ENCODE measurements around the gene C3orf20.
A peak's percentile ranks its signal among the peaks of the same experiment; 100 is the strongest.

Gene C3orf20

DNA sequence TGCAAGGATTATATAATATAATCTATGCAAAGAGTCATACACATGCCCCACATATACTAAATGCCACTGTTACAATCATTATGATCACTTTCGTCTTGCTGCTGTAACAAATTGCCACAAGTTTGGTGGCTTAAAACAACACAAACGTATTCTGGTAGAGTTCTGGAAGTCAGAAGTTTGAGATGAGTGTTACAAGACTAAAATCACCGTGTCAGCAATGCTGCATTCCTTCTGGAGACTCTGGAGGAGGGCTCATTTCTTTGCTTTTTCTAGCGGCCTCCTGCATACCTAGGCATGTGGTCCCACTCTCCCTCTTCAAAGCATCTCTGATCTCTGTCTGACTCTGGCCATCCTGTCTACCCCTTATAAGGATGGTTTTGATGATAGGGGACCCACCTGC is 24.7 kb upstream of the C3orf20 start:
- no peak for DNase-seq (ENCODE audit: low spot score)

DNA sequence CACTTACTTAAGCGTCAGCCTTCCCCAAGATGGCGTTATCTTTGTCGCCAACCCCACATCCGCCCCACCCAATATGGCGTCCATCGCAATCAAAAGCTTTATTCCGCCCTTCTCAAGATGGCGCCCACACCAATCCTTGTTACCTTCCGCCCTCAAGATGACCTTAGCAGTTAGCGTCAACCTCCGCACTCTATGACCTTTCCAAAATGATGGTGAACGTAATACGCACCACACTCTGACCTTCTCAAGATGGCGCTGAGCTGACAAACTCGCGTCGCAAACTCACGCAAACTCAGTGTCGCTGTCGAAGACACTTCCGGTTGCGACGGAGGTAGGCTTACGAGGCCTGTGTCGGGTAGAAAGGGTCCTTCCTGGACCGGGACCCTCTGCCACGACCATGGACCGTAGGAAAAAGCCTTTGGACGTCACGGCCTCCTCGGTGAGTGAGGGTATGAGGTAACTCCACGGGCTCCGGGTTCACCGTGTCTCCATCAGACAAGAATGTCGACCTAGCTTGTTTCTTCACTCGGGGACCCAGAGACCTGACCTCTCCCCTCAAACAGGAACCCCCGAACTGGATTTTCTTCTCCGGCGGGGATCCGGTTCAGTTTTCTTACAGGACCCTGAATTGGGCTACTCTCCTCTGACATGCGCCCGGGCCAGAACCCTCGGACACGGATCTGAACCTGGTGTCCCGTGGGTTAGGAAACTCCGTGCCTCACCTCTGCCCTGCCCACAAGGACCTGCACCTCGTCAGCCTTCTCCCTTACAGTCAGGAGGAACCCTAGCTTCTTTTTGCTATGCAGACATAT is 23.3 kb upstream of the C3orf20 start, which contains the start of gene CCDC174:
TSS of gene CCDC174 (plus strand) at position 323 of the 812 bp plus-strand sequence. CDS start at position 398, 75 bp downstream.
- peak; percentile 94 for DNase-seq (ENCODE audit: low spot score)

DNA sequence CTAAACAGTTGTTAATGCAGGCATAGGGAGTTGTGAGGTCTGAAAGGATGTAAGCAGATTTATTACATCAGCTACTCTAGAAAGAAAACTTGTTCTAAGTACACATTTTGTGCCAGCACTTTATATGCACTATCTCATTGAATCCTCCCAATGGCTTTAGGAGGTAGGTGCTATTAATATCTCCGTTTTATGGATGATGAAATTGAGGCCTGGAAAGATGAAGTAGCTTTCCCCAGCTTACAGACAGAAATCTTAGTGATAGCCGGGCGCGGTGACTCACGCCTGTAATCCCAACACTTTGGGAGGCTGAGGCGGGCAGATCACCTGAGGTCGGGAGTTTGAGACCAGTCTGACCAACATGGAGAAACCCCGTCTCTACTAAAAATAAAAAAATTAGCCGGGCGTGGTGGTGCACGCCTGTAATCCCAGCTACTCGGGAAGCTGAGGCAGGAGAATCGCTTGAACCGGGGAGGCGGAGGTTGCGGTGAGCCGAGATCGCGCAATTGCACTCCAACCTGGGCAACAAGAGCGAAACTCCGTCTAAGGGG is 22.5 kb upstream of the C3orf20 start:
- peak; percentile 12 for DNase-seq (ENCODE audit: low spot score)

DNA sequence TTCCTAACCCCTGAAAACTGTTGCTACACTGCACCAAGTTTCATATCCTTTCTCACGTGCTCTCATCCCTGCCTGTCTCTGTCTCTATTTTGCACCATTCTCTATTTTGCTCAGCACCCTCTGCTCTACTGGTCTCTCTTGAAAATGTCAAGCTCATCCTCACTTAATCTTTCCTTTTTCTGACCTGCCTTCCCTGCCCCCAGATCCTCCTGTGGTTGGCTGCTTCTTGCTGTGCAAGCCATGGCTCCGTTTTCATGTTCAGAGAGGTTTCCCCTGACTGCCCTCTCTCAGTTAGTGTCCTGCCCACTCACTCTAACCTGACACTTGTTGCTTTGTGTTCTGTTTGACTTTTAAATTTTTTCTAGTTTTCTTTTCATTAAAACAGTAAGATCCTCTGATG is 17.4 kb upstream of the C3orf20 start:
- no peak for DNase-seq (ENCODE audit: low spot score)

DNA sequence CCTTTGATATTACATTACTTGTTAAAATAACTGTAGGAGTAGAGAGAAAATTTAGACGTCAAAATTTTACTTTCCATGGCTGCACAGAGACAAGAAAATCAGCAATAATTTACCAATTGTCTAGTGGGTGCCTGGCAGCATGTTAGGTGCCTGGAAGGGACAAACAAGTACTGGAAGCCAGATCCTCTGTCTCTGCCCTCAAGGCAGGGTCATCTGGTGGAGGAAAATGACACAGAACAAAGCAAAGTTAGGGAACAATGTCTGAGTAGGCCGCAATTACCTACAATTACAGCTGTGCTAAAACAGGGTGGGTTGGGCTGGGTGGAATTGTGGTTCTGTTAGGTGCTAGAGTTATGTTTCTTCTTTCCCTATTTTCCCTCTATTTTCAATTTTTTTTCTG is 16.0 kb upstream of the C3orf20 start:
- DNase-seq (ENCODE audit: low spot score): no peak

DNA sequence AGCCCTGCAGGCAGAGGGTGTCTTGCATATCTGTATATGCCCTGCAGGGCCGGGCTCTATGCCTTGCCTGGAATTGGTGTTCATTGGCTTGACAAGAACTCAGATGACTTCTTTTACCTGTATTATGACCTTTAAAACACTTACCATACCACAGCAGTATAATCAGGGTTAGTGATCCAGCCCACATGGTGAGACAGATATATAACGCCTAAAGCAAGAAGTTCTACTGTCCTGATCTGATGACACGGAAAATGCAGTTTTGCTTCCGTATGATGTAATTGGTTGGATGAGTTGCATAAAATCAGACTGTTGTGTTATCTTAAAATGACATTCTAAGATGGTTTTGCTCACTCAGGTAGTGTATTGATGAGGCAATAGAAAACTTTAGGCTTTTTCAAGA is 14.0 kb upstream of the C3orf20 start:
- no peak for DNase-seq (ENCODE audit: low spot score)

DNA sequence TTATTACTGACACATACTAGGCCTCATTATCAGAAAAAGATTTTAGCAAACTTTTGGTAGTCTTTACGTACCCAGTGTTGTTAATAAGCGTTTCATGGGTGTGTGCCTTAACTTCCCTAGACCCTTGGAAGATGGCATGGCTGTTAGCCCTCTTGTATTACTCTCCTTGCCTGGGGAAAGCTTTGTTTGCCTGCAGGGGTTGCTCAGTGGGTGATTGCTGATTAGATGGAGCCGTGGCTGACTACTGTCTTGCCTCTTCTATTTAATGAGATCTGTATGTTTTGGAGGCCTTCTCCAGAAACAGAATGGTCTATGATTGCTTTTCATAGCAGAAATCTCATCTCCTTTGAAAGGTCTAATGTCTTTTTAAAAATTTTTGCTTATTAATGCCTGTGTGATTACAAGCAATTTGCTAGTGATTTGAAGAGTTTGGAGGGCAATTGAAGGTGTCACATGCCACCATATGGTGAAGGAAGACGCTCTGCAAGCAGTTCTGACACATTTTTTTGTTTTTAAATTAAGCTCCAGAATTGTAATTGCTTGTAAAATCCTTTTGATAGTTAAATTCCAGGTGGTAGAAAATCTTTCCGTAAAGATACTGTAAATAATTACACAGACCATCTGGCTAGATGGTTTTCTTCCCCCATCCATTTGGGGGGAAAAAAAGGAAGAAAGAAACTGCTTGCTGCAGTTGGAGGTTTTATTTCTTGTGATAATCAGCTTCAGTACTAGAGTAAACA is 11.4 kb upstream of the C3orf20 start:
- no peak for DNase-seq (ENCODE audit: low spot score)

DNA sequence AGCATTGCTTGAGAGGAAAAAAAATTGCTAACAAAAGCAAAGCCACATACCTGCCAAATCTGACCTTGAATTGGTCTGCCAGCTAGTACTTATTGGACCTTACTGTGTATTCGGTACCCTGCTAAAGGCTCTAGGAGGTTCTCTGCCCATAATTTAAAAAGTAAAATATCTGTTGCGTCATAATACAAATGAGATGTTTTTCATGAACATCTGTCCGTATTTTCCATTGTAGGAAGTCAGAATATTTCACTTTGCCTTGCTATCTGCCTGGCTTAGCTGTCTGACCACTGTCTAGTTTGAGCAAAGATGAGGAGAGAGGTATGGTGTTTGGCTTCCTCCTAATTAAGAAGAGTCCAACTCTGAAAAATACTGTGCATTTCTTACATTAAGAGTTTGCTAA is 10.8 kb upstream of the C3orf20 start:
- DNase-seq (ENCODE audit: low spot score): no peak

DNA sequence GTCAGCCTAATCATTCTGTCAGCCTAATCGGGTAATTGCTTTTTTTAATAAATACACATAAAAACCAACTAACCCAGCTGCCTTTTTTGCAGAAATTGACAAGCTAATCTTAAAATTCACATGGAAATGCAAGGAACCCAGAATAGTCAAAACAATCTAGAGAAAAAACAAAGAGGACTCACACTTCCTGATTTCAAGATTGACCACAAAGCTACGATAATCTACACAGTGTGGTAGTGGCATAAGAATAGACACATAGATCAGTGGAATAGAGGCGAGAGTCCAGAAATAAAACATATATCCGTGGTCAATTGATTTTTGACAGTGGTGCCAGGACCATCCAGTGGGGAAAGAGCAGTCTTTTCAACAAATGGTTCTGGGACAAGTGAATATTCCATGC is 2.4 kb upstream of the C3orf20 start:
- no peak for DNase-seq (ENCODE audit: low spot score)

DNA sequence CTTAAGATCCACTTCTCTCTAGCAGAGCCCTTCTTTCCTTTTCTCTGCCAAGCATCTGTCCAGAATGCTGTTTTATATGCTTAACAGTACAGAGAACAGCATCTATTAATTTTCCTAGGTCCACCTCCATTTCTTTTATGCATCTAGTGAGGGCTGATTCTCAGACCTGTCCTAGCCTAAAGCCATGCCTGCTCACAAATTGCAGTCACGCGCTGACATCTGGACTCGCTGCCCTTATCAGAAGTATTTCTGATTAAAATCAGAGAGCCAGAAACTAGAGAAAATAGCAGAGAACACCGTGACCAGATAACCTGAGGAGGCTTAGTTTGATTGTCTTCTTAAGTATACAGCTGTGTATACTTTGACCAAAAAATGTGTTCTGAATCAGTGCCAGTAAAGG is 1.9 kb downstream of the C3orf20 start:
- no peak for DNase-seq (ENCODE audit: low spot score)

DNA sequence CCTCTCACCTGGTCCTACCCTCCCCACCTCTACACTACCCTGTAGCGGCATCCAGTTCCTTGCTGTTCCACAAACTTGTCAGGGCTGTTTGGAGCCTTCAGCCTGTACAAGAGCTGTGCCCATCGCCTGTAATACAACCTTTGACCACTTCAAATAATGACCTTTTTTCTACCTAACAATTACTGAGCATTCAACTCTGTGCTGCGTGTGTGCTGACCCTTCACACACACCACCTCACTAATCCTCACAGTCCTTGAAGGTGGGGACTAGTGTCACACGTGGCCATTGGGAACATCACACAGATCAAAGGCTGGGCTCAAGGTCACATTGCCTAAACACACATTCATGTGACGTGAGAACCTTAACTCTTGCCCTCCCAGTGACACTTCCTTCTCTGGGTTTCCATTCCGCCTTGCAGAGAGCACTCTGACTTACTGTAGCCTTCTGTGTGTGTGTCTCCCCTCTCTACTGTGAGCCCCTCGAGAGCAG is 3.1 kb downstream of the C3orf20 start:
- DNase-seq (ENCODE audit: low spot score): no peak

DNA sequence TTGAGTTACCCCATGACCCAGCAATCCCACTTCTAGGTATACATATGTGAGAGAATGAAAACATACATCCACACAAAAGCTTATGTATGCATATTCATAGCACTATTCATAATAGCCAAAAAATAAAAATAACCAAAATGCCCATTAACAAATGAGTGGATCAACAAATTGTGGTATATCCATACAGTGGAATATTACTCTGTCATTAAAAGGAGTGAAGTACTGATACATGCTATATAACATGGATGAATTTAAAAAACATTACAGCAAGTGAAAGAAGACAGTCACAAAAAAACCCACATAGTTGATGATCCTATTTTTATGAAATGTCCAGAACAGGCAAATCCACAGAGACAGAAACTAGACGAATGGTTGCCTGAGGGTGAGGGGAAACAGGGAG is 5.2 kb downstream of the C3orf20 start:
- no peak for DNase-seq (ENCODE audit: low spot score)

DNA sequence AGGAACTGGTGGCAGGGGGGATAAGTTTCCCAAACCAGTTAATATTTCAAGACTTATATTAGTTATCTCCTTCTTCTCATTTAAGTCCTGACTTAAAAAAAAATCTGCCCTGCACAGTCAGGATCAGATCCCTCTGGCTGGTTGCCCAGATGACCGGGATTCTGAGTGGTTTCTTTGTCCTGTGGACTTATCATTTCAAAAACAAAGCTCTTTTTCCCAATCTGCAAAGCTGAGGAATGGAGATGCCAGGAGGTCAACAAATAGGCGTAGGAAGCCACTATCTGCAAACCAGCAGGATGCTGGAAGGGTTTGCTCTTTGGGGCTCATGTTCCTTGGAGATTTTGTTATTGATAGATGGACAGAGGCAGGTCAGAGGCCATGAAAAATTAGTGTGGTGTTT is 5.8 kb downstream of the C3orf20 start:
- no peak for DNase-seq (ENCODE audit: low spot score)

DNA sequence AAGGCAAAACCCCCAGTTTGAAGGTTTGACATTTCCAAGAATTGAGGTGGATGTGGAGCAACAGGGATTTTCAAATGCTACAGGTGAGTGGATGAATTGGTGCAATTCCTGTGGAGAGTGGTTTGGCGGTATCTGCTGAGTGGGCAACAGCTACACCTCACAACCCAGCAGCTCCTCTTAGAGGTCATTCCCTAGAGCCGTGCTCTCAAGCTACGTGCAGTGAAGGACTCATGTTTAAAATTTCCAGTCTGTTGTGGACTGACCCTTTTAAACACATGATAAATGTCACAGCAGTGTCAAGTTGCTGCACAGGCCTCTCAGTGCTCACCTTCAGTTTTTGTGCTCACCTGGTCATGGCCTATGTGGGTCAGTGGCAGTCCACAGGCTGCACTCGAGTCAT is 9.5 kb downstream of the C3orf20 start:
- DNase-seq (ENCODE audit: low spot score): no peak

DNA sequence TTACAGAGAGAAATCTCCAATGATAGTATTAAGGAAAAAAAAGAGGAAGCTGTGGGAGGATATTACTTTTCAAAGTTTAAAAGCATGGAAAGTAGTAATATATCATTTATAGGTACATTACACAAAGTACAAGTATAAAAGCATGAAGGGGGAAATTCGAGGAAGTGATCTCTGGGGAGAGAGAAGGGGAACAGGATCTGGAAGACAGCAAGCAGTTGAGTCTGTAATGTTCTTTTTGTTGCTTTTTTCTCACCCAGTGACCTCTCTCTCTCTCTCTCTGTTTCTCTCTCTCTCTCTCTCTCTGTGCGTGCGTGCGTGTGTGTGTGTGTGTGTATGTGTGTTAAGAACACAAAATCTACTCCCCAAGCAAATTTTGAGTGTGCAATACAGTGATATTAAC is 10.2 kb downstream of the C3orf20 start:
- DNase-seq (ENCODE audit: low spot score): no peak

DNA sequence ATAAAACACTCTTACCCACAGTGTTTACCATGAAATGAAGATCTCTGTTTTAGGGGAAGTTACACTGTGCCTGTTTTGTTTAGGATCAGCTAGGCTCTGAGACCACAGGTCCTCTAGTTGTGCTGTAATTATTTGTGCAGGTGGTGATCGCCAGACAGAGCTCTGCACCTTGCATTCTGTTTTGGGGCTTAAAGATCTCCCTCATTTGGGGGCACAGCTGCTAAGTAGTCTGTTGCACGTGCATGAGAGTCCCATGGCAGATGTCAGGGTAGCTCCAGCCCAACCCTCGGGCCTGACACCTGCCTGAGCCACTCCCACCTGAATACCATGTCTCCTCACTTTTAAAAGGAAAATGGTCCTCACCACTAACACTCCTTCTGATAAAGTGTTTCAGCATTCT is 12.4 kb downstream of the C3orf20 start:
- no peak for DNase-seq (ENCODE audit: low spot score)

DNA sequence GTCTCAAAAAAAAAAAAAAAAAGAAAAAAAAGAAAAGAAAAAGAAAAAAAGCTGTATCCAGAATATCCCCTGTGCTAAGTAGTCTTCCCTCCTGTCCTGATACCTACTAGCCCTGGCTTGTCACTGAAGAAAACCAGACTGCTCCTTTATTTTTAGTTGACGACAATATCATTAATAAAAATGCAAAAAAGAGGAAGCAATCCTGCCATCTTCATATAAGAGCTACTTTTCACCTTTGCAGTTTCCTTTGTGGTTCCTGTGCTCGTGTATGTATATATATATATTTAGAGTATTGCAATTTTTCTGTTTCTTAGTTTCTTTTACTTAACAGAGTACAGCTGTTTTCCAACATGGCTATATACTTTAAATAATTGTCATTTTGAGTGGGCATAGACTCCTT is 13.6 kb downstream of the C3orf20 start:
- no peak for DNase-seq (ENCODE audit: low spot score)

DNA sequence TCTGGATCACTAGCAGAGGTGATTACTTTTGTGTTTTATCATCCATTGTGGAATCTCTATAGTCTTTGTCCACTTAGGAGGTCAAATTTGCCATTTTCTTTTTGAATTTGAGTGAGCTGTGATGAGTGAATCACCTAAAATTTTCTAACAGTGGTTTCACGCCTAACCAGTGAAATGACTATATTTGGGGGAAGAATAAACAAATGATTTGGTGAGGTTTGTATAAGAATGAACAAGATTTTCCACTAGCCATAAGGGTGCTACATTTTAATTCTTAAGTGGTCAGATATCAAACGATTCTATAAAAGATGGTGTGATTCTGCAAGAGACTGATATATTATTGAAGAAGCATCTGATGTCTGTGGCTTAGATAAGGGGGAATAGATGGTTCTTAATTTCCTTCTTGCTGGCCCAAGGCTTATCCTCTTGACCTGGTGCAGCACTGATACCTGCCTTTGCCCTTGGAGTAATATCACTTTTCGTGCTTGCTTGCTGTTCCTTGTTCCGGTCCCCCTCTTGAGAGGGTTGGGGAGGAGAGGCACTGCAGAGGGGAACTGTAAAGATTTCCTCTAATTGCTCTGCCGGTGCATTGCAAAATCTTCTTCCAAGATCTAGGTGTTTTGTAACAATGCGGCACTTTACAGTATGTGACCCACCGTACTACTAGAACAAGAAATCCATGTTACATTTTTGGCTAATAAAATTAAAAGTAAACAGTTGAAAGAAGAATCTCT is 14.5 kb downstream of the C3orf20 start:
- DNase-seq (ENCODE audit: low spot score): no peak

DNA sequence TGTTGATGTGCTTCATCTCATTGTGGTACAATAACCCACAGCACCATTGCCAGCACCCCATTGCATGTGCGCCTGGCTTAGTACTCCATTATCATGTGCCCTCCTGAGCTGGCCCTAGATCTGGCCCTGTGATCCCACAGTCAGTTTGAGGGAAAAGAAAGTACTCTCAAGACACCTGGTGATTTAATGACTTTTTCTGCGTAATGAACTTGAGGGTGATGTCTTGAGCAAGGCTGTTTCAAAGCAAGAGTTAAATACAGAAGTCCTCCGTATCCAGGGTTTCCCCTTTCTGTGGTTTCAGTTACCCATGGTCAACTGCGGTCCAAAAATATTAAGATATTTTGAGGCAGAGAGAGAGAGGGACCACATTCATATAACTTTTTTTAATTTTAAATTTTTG is 16.3 kb downstream of the C3orf20 start:
- no peak for DNase-seq (ENCODE audit: low spot score)

DNA sequence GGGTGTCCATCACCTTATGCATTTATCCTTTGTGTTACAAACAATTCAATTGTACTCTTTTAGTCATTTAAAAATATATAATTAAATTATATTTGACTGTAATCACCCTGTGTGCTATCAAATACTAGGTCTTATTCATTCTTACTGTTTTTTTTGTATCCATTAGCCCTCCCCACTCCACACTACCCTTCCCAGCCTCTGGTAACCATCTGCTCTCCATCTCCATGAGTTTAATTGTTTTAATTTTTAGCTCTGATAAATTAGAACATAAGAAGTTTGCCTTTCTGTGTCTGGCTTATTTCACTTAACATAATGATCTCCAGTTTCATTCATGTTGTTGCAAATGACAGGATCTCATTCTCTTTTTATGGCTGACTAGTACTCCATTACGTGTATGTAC is 16.8 kb downstream of the C3orf20 start:
- DNase-seq (ENCODE audit: low spot score): no peak

DNA sequence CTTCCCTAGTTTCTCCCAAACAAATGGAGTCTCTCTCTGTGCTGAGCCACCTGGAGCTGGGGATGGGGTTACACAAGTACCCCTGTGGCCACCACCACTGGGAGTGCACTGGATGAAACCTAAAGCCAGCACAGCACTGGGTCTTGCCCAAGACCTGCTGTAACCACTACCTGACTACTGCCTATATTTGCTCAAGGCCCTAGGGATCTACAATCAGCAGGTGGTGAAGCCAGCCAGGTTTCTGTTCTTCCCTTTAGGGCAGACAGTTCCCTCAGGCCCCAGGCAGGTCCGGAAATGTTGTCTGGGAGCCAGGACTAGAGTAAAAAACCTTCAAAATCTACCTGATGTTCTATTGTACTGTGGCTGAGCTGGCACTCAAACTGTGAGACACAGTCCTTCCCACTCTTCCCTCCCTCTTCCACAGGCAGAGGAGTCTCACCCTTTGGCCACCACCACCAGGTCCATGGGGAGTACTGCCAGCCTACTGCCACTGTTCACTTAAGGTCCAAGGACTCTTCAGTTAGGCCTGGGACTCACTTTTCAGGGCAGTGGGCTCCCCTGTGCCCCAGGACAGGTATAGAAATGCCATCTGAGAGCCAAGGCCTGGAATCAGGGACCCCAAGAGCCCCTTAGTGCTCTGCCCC is 23.8 kb downstream of the C3orf20 start:
- no peak for DNase-seq (ENCODE audit: low spot score)

DNA sequence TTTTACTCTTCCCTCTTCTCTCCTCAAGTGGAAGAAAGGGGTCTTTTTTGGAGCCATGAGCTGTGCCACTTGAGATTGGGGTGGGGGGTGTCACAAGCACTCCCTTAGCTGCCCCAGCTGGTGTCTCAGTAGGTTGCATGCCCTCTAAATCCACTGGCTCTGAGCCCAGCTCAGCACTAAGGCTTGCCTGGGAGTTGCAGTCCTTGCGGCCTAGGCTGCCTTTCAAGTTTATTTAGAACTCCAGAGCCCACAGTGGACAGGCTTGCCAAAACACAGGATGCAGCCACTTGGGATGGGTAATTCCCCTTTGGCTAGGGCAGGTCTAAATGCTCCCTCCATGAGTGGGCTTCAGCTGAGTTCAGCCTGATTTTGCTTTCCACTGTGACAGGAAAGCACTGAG is 24.7 kb downstream of the C3orf20 start:
- DNase-seq (ENCODE audit: low spot score): no peak

Data from GM03348 (cell line).